ENCODE data around the gene LRRC32. TPM values are rescaled to one million over a fixed set of nuclear protein-coding genes. Genes with fewer than 3 reads are reported as not detected.
"Not testable (repeated sequence)": the region's sequence is repeated elsewhere in the genome, so short reads cannot be mapped to it uniquely, and the experiment has no call there.

The LRRC32 gene
- total RNA-seq, 4 donors from 2014 or later: 14.5 to 35.5 (median 23.4) TPM

GRCh38 chr11:76622493-76623094, 48.0 kb downstream of the LRRC32 start:
- Histone ChIP-seq H3K4me1 (no peaks in the 10 kb centered on the region), H3K27ac (no peak overlapping the region), H3K36me3 (no peaks in the 10 kb centered on the region), H3K27me3 (no peaks in the 10 kb centered on the region), H3K4me3 (no peak overlapping the region), H3K9me3 (peaks cover 0 to 3% (median 0%) of the 10 kb centered on the region in 3 donors)
- intact Hi-C loops (cut with DNase I; ENCODE audit: low total_unique reads): no loop called here
- in situ Hi-C loops (cut with MboI; ENCODE audit: low sequenced_read_pairs in 4 of 4): no loop called here
- no peak for TF ChIP-seq POLR2A (IDR thresholded peaks at IDR 0.05)
- TF ChIP-seq CTCF (IDR thresholded peaks at IDR 0.05 in 4 of 5, conservative IDR thresholded peaks at IDR 0.05 in 1 of 5): no peak
- DNase-seq (no peak), ATAC-seq (no peak)

- no peak for ATAC-seq
- Histone ChIP-seq H3K4me1 (no peaks in the 10 kb centered on the region), H3K27ac (no peak overlapping the region), H3K9me3 (peaks cover 0 to 3% (median 0%) of the 10 kb centered on the region in 3 donors), H3K4me3 (no peak overlapping the region), H3K27me3 (no peaks in the 10 kb centered on the region), H3K36me3 (no peaks in the 10 kb centered on the region)
- intact Hi-C loops (cut with DNase I; ENCODE audit: low total_unique reads) (no loop called here), in situ Hi-C loops (cut with MboI; ENCODE audit: low sequenced_read_pairs in 4 of 4) (no loop called here)
- no peak for DNase-seq
- TF ChIP-seq CTCF (IDR thresholded peaks at IDR 0.05 in 4 of 5, conservative IDR thresholded peaks at IDR 0.05 in 1 of 5) (no peak), POLR2A (IDR thresholded peaks at IDR 0.05) (no peak)
These were observed 48.7 kb downstream of the LRRC32 start for GRCh38 chr11:76621868-76622267.

- ATAC-seq (no peak), DNase-seq (no peak)
- H3K4me1 ChIP-seq: no peaks in the 10 kb centered on the region
- no peak for TF ChIP-seq CTCF (IDR thresholded peaks at IDR 0.05 in 4 of 5, conservative IDR thresholded peaks at IDR 0.05 in 1 of 5)
- in situ Hi-C loops (cut with MboI; ENCODE audit: low sequenced_read_pairs in 4 of 4): no loop called here
- H3K27me3 ChIP-seq: no peaks in the 10 kb centered on the region
- no peaks in the 10 kb centered on the region for H3K36me3 ChIP-seq
- peaks cover 0 to 3% (median 0%) of the 10 kb centered on the region in 3 donors for H3K9me3 ChIP-seq
- intact Hi-C loops (cut with DNase I; ENCODE audit: low total_unique reads): no loop called here
- H3K27ac ChIP-seq: no peak overlapping the region
- no peak overlapping the region for H3K4me3 ChIP-seq
These were observed 49.1 kb downstream of the LRRC32 start for GRCh38 chr11:76621466-76621865.

DNA sequence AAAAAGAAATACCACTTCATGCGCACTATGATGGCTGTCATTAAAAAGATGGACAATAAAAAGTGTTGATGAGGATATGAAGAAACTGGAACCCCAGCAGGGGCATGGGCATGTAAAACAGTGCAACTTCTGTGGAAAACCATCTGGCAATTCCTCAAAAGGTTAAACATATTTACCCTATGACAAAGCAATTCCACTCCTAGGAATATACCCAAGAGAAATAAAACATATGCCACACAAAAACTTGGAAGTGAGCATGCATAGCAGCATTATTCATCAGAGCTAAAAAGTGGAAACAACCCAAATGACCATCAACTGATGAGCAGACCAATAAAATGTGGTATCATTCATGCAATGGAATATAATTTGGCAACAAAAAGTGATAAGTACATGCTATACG, 50.1 kb downstream of the LRRC32 start:
- Histone ChIP-seq H3K36me3 (no peaks in the 10 kb centered on the region), H3K27ac (no peak overlapping the region), H3K4me1 (no peaks in the 10 kb centered on the region), H3K4me3 (no peak overlapping the region), H3K9me3 (no peaks in the 10 kb centered on the region), H3K27me3 (no peaks in the 10 kb centered on the region)
- ATAC-seq (no peak), DNase-seq (no peak)
- in situ Hi-C loops (cut with MboI; ENCODE audit: low sequenced_read_pairs in 4 of 4) (no loop called here), intact Hi-C loops (cut with DNase I; ENCODE audit: low total_unique reads) (no loop called here)
- TF ChIP-seq POLR2A (IDR thresholded peaks at IDR 0.05): no peak
- no peak for TF ChIP-seq CTCF (IDR thresholded peaks at IDR 0.05 in 4 of 5, conservative IDR thresholded peaks at IDR 0.05 in 1 of 5)

DNA sequence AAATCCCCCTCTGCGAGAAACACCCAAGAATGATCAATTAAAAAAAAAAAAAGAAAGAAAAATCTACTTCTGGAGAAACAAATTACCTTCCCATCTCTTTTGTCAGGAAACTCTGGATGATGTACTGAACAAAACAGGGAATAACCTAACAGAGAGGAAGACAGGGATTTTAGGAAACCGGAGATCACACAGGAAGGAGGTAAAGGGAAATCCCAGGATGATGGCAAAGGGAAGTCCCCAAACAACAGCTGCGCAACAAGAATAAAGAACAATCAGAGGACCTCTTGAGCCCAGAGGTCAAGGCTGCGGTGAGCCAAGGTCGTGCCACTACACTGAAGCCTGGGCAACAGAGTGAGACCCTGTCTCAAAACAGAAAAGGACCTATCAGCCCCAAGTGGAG, 50.7 kb downstream of the LRRC32 start:
- in situ Hi-C loops (cut with MboI; ENCODE audit: low sequenced_read_pairs in 4 of 4): not testable (repeated sequence)

More for the DNA sequence above, 50.7 kb downstream of the LRRC32 start:
- H3K9me3 ChIP-seq; H3K27ac ChIP-seq; H3K36me3 ChIP-seq; ATAC-seq; DNase-seq; H3K4me3 ChIP-seq; H3K4me1 ChIP-seq; intact Hi-C loops (cut with DNase I; ENCODE audit: low total_unique reads); H3K27me3 ChIP-seq: not testable (repeated sequence)
